HCT116 (cell line): Measurements from ENCODE around the gene SMCO4.

Experiments
- EGR1 ChIP-seq: IDR thresholded peaks from 2 replicates; pipeline ENCODE4 v1.6.1; 2012; ENCODE audit warnings: low read depth
- EZH2phosphoT487 ChIP-seq: fragments of 200-600 bp; IDR thresholded peaks from 2 replicates; pipeline ENCODE4 v1.6.1; 2018; ENCODE audit warnings: antibody characterized with exemption, borderline replicate concordance
- JUND ChIP-seq: IDR thresholded peaks from 2 replicates; pipeline ENCODE4 v1.6.1; 2012
- POLR2A ChIP-seq: IDR thresholded peaks from 2 replicates; pipeline ENCODE4 v1.7.0; 2011; ENCODE audit warnings: borderline replicate concordance; ENCODE audit not compliant: insufficient read depth, insufficient read length; ENCODE audit errors: extremely low read depth
- SRF ChIP-seq: IDR thresholded peaks from 2 replicates; pipeline ENCODE4 v1.6.1; 2012; ENCODE audit warnings: low read depth
- TF ChIP-seq, protein P1 (sequence below), 3 experiments: fragments of 200-600 bp in 1 of 3; sonication (generic) in 1 of 3; IDR thresholded peaks in 2 of 3; conservative IDR thresholded peaks in 1 of 3; 2 replicates each; pipeline ENCODE4 v1.5.1; 2012 to 2017; ENCODE audit warnings: low read depth in 2 of 3, low read length in 2 of 3, antibody characterized with exemption in 1 of 3, borderline replicate concordance in 1 of 3, control low read depth in 1 of 3, mild to moderate bottlenecking in 1 of 3, mixed read lengths in 1 of 3, mixed run types in 1 of 3, moderate library complexity in 1 of 3; ENCODE audit not compliant: insufficient read depth in 1 of 3
- TF ChIP-seq, protein P2 (sequence below): IDR thresholded peaks from 2 replicates; pipeline ENCODE4 v1.6.1; 2012

DNA sequence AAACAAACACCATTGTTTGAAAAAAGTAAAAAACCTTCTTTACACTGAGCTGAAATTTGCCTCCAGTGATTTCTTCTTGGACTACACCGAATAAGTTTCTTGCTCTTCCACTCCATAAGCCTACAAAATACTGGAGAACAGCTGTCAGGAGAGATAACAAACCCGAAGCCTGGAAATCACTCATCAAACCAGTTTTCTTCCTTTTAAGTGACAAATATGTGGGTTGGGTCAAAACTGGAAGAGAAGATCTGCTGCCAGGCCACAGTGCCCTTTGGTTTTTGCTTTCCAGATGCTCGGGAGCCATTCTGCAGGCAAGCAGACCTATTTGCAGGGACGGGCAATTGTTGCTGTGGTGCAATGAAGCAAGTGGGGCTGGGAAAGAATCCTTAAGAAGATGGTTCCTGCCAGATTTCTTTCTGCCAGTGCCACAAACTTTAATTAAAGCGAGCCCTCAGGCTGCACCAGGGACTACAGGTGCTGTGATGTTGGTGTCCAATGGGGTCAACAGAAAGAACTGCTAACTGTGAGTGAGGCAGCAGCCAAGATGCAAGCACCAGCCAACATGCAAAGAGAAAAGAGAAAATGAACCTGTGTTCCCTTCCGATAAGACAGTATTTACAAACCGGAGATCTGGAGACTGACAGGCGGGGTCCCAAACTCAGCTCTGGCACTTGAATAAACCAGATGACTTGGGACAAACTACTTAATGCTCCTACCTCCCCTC lies 44.8 kb upstream of the SMCO4 start:
- TF ChIP-seq EZH2phosphoT487 = no peak
- TF ChIP-seq EGR1 = no peak
- TF ChIP-seq, protein P1, sequence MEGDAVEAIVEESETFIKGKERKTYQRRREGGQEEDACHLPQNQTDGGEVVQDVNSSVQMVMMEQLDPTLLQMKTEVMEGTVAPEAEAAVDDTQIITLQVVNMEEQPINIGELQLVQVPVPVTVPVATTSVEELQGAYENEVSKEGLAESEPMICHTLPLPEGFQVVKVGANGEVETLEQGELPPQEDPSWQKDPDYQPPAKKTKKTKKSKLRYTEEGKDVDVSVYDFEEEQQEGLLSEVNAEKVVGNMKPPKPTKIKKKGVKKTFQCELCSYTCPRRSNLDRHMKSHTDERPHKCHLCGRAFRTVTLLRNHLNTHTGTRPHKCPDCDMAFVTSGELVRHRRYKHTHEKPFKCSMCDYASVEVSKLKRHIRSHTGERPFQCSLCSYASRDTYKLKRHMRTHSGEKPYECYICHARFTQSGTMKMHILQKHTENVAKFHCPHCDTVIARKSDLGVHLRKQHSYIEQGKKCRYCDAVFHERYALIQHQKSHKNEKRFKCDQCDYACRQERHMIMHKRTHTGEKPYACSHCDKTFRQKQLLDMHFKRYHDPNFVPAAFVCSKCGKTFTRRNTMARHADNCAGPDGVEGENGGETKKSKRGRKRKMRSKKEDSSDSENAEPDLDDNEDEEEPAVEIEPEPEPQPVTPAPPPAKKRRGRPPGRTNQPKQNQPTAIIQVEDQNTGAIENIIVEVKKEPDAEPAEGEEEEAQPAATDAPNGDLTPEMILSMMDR (IDR thresholded peaks at IDR 0.05 in 2 of 3, conservative IDR thresholded peaks at IDR 0.05 in 1 of 3; ENCODE audit: borderline replicate concordance in 1 of 3, insufficient read depth in 1 of 3, low read depth in 2 of 3, low read length in 2 of 3) = no peak
- TF ChIP-seq SRF = no peak
- no peak for TF ChIP-seq JUND
- TF ChIP-seq, protein P2, sequence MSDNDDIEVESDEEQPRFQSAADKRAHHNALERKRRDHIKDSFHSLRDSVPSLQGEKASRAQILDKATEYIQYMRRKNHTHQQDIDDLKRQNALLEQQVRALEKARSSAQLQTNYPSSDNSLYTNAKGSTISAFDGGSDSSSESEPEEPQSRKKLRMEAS = no peak
- TF ChIP-seq POLR2A = no peak
